CD14-positive monocyte (primary cell): ENCODE data around the gene TRABD2B. TPM values are rescaled to one million over a fixed set of nuclear protein-coding genes. Genes with fewer than 3 reads are reported as not detected.

Experiments
- DNase-seq, 3 donors: peaks; one replicate each; pipeline ENCODE4 v3.0.0-alpha.2; 2011 to 2022
- H2AFZ ChIP-seq: 2 replicates; pipeline ENCODE4 v1.6.0; 2012; ENCODE audit warnings: mild to moderate bottlenecking, low read depth, low read length, inconsistent platforms; ENCODE audit not compliant: insufficient read depth, poor library complexity, severe bottlenecking
- H3K27ac ChIP-seq, 2 donors: 1 replicate in 1 of 2; 2 replicates in 1 of 2; pipeline ENCODE4 v1.5.1; 2012 to 2013; ENCODE audit warnings: low read length in 2 of 2, control low read depth in 1 of 2, inconsistent platforms in 1 of 2, low read depth in 1 of 2, mild to moderate bottlenecking in 1 of 2
- H3K27me3 ChIP-seq, 2 donors: one replicate each; pipeline versions ENCODE4 v1.6.0 to v1.6.1; 2011 to 2013; ENCODE audit warnings: low read length in 2 of 2; ENCODE audit not compliant: control insufficient read depth in 2 of 2, insufficient read depth in 2 of 2
- H3K36me3 ChIP-seq, 2 donors: replicated peaks in 1 of 2; 1 replicate in 1 of 2; 2 replicates in 1 of 2; pipeline versions ENCODE4 v1.5.1 to v1.6.1; 2012 to 2013; ENCODE audit warnings: low read length in 2 of 2, control low read depth in 1 of 2, inconsistent platforms in 1 of 2, mild to moderate bottlenecking in 1 of 2; ENCODE audit not compliant: insufficient read depth in 2 of 2, control insufficient read depth in 1 of 2
- H3K4me1 ChIP-seq, 2 donors: 1 replicate in 1 of 2; 2 replicates in 1 of 2; pipeline versions ENCODE4 v1.5.1 to v1.6.1; 2012 to 2013; ENCODE audit warnings: low read length in 2 of 2, control low read depth in 1 of 2, inconsistent platforms in 1 of 2, mild to moderate bottlenecking in 1 of 2, moderate library complexity in 1 of 2; ENCODE audit not compliant: insufficient read depth in 2 of 2, control insufficient read depth in 1 of 2
- H3K4me2 ChIP-seq: replicated peaks from 2 replicates; pipeline ENCODE3; 2012; ENCODE audit warnings: low read length, moderate library complexity, mild to moderate bottlenecking; ENCODE audit not compliant: poor library complexity, severe bottlenecking; ENCODE audit errors: extremely low read depth
- H3K4me3 ChIP-seq, 3 experiments: fragments of 200-600 bp in 1 of 3; sonication (generic) in 1 of 3; replicated peaks in 1 of 3; 1 replicate in 2 of 3; 2 replicates in 1 of 3; pipeline ENCODE4 v1.5.1; 2011 to 2013; ENCODE audit warnings: low read length in 3 of 3, mild to moderate bottlenecking in 3 of 3, control low read depth in 2 of 3, low read depth in 2 of 3, inconsistent platforms in 1 of 3, moderate library complexity in 1 of 3
- H3K79me2 ChIP-seq: 2 replicates; pipeline ENCODE4 v1.6.0; 2012; ENCODE audit warnings: mild to moderate bottlenecking, control low read depth, inconsistent platforms, low read length, moderate library complexity; ENCODE audit not compliant: insufficient read depth
- H3K9ac ChIP-seq: 2 replicates; pipeline ENCODE4 v1.6.0; 2017; ENCODE audit warnings: low read length, mild to moderate bottlenecking; ENCODE audit not compliant: insufficient read depth, poor library complexity, severe bottlenecking
- H3K9me3 ChIP-seq, 2 donors: replicated peaks in 1 of 2; 1 replicate in 1 of 2; 2 replicates in 1 of 2; pipeline versions ENCODE4 v1.5.1 to v1.6.1; 2012 to 2013; ENCODE audit warnings: low read length in 2 of 2, control low read depth in 1 of 2; ENCODE audit not compliant: control insufficient read depth in 1 of 2, insufficient read depth in 1 of 2
- H4K20me1 ChIP-seq: 2 replicates; pipeline ENCODE4 v1.6.0; 2012; ENCODE audit warnings: mild to moderate bottlenecking, low read length, control low read depth, moderate library complexity; ENCODE audit not compliant: insufficient read depth
- H3K27ac Mint-ChIP-seq, 7 donors: one replicate each; pipeline ENCODE4 v1.8.0; 2020; ENCODE audit warnings: mild to moderate bottlenecking in 7 of 7, mixed read lengths in 7 of 7, moderate library complexity in 6 of 7, inconsistent platforms in 2 of 7
- H3K27me3 Mint-ChIP-seq, 3 donors: one replicate each; pipeline ENCODE4 v1.8.0; 2021 to 2022; ENCODE audit warnings: low read depth in 3 of 3, mild to moderate bottlenecking in 3 of 3, mixed read lengths in 3 of 3, moderate library complexity in 3 of 3, inconsistent platforms in 1 of 3
- H3K36me3 Mint-ChIP-seq, 2 donors: one replicate each; pipeline ENCODE4 v1.8.0; 2020; ENCODE audit warnings: mixed read lengths in 2 of 2, inconsistent platforms in 1 of 2, mild to moderate bottlenecking in 1 of 2
- H3K4me1 Mint-ChIP-seq: one replicate; pipeline ENCODE4 v1.8.0; 2020; ENCODE audit warnings: mild to moderate bottlenecking, mixed read lengths
- H3K4me3 Mint-ChIP-seq, 2 donors: one replicate each; pipeline ENCODE4 v1.8.0; 2020; ENCODE audit warnings: mild to moderate bottlenecking in 2 of 2, mixed read lengths in 2 of 2, moderate library complexity in 1 of 2
- H3K9me3 Mint-ChIP-seq, 7 donors: one replicate each; pipeline ENCODE4 v1.8.0; 2020 to 2022; ENCODE audit warnings: mixed read lengths in 7 of 7, mild to moderate bottlenecking in 6 of 7, moderate library complexity in 6 of 7, inconsistent platforms in 2 of 7
- CTCF ChIP-seq: fragments of 200-600 bp; IDR thresholded peaks from one replicate; pipeline ENCODE4 v1.8.0; 2022; ENCODE audit warnings: antibody characterized with exemption, mild to moderate bottlenecking
- WGBS: methylation state at CpG from one replicate; pipeline ENCODE4 v1.1.5; 2013; ENCODE audit warnings: missing lambda C conversion rate; ENCODE audit not compliant: insufficient coverage; 5-methylcytosine and 5-hydroxymethylcytosine counted together
- intact Hi-C, 2 donors: fragments of 100-400 bp; cut with micrococcal nuclease; formaldehyde crosslinking; loops; one replicate each; pipeline versions ENCODE4 v1.15.0 to v1.15.1; 2023
- polyA plus RNA-seq, 3 donors: library from polyadenylated mRNA; depleted of rRNA in 1 of 3; unstranded in 2 of 3; stranded (reverse) in 1 of 3; fragments of 300-500 nt in 2 of 3; fragments of >200 nt in 1 of 3; fragmentation: Illumina TruSeq in 2 of 3; gene quantifications; 1 replicate in 2 of 3; 2 replicates in 1 of 3; pipeline ENCODE4 v1.2.3, GENCODE V29; 2012 to 2021

Gene TRABD2B
- polyA plus RNA-seq, 3 donors, result not detected

- Histone ChIP-seq H3K79me2 (no peaks in the 10 kb centered on the region), H3K9me3 (peaks cover 0 to 4% of the 10 kb centered on the region in 2 donors), H3K27me3 (peaks cover 3 to 4% of the 10 kb centered on the region in 2 donors), H3K4me2 (no peak overlapping the region), H4K20me1 (no peaks in the 10 kb centered on the region), H3K36me3 (no peaks in the 10 kb centered on the region), H3K27ac (no peak overlapping the region), H3K4me1 (no peaks in the 10 kb centered on the region), H2AFZ (no peak overlapping the region), H3K9ac (no peak overlapping the region), H3K4me3 (no peak overlapping the region)
- H3K4me3 Mint-ChIP-seq, result no peak overlapping the region
- no CpG with 5 or more reads among the region's 2 CpGs for WGBS
- DNase-seq, result no peak
- peaks cover 0 to 5% (median 0%) of the 10 kb centered on the region in 7 donors for H3K9me3 Mint-ChIP-seq
- TF ChIP-seq CTCF, result no peak
- intact Hi-C loops, result no loop called here
- no peak overlapping the region for H3K27ac Mint-ChIP-seq
- H3K4me1 Mint-ChIP-seq, result no peaks in the 10 kb centered on the region
- H3K36me3 Mint-ChIP-seq, result no peaks in the 10 kb centered on the region
- H3K27me3 Mint-ChIP-seq, result peaks cover 2 to 10% (median 3%) of the 10 kb centered on the region in 3 donors
Observed at GRCh38 chr1:47976728-47977127, 20.5 kb downstream of the TRABD2B start.

GRCh38 chr1:47976267-47976666 is 20.9 kb downstream of the TRABD2B start:
- TF ChIP-seq CTCF, result no peak
- DNase-seq, result no peak
- H3K36me3 Mint-ChIP-seq, result no peaks in the 10 kb centered on the region
- no peaks in the 10 kb centered on the region for H3K4me1 Mint-ChIP-seq
- no peak overlapping the region for H3K27ac Mint-ChIP-seq
- peaks cover 0 to 4% of the 10 kb centered on the region in 2 donors for H3K9me3 ChIP-seq
- H3K4me2 ChIP-seq, result no peak overlapping the region
- H3K4me3 Mint-ChIP-seq, result no peak overlapping the region
- H3K4me1 ChIP-seq, result no peaks in the 10 kb centered on the region
- peaks cover 3 to 10% (median 3%) of the 10 kb centered on the region in 3 donors for H3K27me3 Mint-ChIP-seq
- H3K79me2 ChIP-seq, result no peaks in the 10 kb centered on the region
- no peak overlapping the region for H3K4me3 ChIP-seq
- WGBS, result 93% methylated on average over 2 of the region's 3 CpGs
- H3K36me3 ChIP-seq, result no peaks in the 10 kb centered on the region
- intact Hi-C loops, result no loop called here
- peaks cover 2 to 3% of the 10 kb centered on the region in 2 donors for H3K27me3 ChIP-seq
- peaks cover 0 to 5% (median 0%) of the 10 kb centered on the region in 7 donors for H3K9me3 Mint-ChIP-seq
- no peak overlapping the region for H3K27ac ChIP-seq
- no peaks in the 10 kb centered on the region for H4K20me1 ChIP-seq
- no peak overlapping the region for H2AFZ ChIP-seq
- no peak overlapping the region for H3K9ac ChIP-seq
